Measurements from ENCODE around the gene NMNAT2.

NMNAT2 gene

GRCh38 chr1:183417772-183418491, at the start of gene NMNAT2:
Gene NMNAT2, minus strand, starts transcription at chr1:183418380. Its CDS starts 113 bp downstream, at chr1:183418267.
- no peak for TF ChIP-seq CTCF (IDR thresholded peaks at IDR 0.05; ENCODE audit: insufficient read depth, low read length, missing control alignments)
- CTCF ChIA-PET, result no interaction called here
- peak within 1 kb of the TSS; percentile 29 for H3K4me3 ChIP-seq (ENCODE audit: low read depth, low read length)

GRCh38 chr1:183467687-183468086, 49.5 kb upstream of the NMNAT2 start:
- TF ChIP-seq CTCF (IDR thresholded peaks at IDR 0.05; ENCODE audit: insufficient read depth, low read length, missing control alignments), result no peak
- ChIA-PET CTCF (interaction anchor here (1.1 to 2.1 kb wide), 3 partner anchors 8 to 166 kb away, joined by 3 to 10 read pairs (median 4); no protein-coding TSS in a partner anchor), POLR2A (no interaction called here)
- no peak overlapping the region for H3K4me3 ChIP-seq (ENCODE audit: low read depth, low read length)
- no peak for DNase-seq (ENCODE audit: low read depth, low spot score)

More at GRCh38 chr1:183417772-183418491, at the start of gene NMNAT2:
- POLR2A ChIA-PET, result no interaction called here
- DNase-seq (ENCODE audit: low read depth, low spot score), result no peak

GRCh38 chr1:183466781-183467180, 48.6 kb upstream of the NMNAT2 start:
- no peak for DNase-seq (ENCODE audit: low read depth, low spot score)
- ChIA-PET POLR2A (no interaction called here), CTCF (interaction anchor here (1.0 kb wide), 1 partner anchor 449 kb away, joined by 3 read pairs; no protein-coding TSS in a partner anchor)
- no peak overlapping the region for H3K4me3 ChIP-seq (ENCODE audit: low read depth, low read length)
- TF ChIP-seq CTCF (IDR thresholded peaks at IDR 0.05; ENCODE audit: insufficient read depth, low read length, missing control alignments), result no peak

- CTCF ChIA-PET, result interaction anchor here (1.3 kb wide), 1 partner anchor 10 kb away, joined by 3 read pairs; no protein-coding TSS in a partner anchor
- no peak for TF ChIP-seq CTCF (IDR thresholded peaks at IDR 0.05; ENCODE audit: insufficient read depth, low read length, missing control alignments)
- no peak overlapping the region for H3K4me3 ChIP-seq (ENCODE audit: low read depth, low read length)
- DNase-seq (ENCODE audit: low read depth, low spot score), result no peak
- POLR2A ChIA-PET, result no interaction called here
Measured at GRCh38 chr1:183463566-183463965, 45.4 kb upstream of the NMNAT2 start.

- POLR2A ChIA-PET, result no interaction called here
- CTCF ChIA-PET, result no interaction called here
- TF ChIP-seq CTCF (IDR thresholded peaks at IDR 0.05; ENCODE audit: insufficient read depth, low read length, missing control alignments), result no peak
- no peak for DNase-seq (ENCODE audit: low read depth, low spot score)
- H3K4me3 ChIP-seq (ENCODE audit: low read depth, low read length), result no peak overlapping the region
Measured at GRCh38 chr1:183461350-183461749, 43.2 kb upstream of the NMNAT2 start.

GRCh38 chr1:183460596-183460995, 42.4 kb upstream of the NMNAT2 start:
- ChIA-PET CTCF (interaction anchor here (0.7 kb wide), 1 partner anchor 234 kb away, joined by 3 read pairs; no protein-coding TSS in a partner anchor), POLR2A (no interaction called here)
- no peak for TF ChIP-seq CTCF (IDR thresholded peaks at IDR 0.05; ENCODE audit: insufficient read depth, low read length, missing control alignments)

More at GRCh38 chr1:183460596-183460995, 42.4 kb upstream of the NMNAT2 start:
- H3K4me3 ChIP-seq (ENCODE audit: low read depth, low read length), result no peak overlapping the region
- no peak for DNase-seq (ENCODE audit: low read depth, low spot score)

Measured in AG04449 (cell line).